ENCODE results near the gene PHF2.

The PHF2 gene

GRCh38 chr9:93617273-93617672, 40.9 kb downstream of the PHF2 start:
- Histone ChIP-seq H3K9me3 (replicated peaks; ENCODE audit: insufficient read depth, low read length) (no peaks in the 10 kb centered on the region), H3K79me2 (ENCODE audit: low read length) (peaks cover 23% of the 10 kb centered on the region; the same call in 1 of the 2 replicates), H3K9ac (ENCODE audit: low read length) (no peak overlapping the region), H3K27me3 (replicated peaks; ENCODE audit: insufficient read depth, low read length) (no peaks in the 10 kb centered on the region), H3K4me1 (ENCODE audit: low read length) (no peaks in the 10 kb centered on the region), H3K27ac (ENCODE audit: low read length) (no peak overlapping the region), H3K4me2 (ENCODE audit: low read depth, low read length) (no peak overlapping the region), H3F3A (ENCODE audit: insufficient read depth, low read length) (no peaks in the 10 kb centered on the region), H3K36me3 (replicated peaks; ENCODE audit: insufficient read depth, low read length) (no peaks in the 10 kb centered on the region), H4K20me1 (ENCODE audit: insufficient read depth, low read length) (no peaks in the 10 kb centered on the region), H3K9me2 (replicated peaks; ENCODE audit: insufficient read depth, low read length) (no peaks in the 10 kb centered on the region), H3K4me3 (ENCODE audit: low read length) (no peak overlapping the region), H2AFZ (ENCODE audit: low read length) (no peak overlapping the region)
- no peak for DNase-seq
- TF ChIP-seq EZH2 (optimal IDR thresholded peaks at IDR 0.05; ENCODE audit: low read depth, low read length) (no peak), CTCF (IDR thresholded peaks at IDR 0.05; ENCODE audit: low read length) (no peak), EZH2phosphoT487 (IDR thresholded peaks at IDR 0.05; ENCODE audit: low read length) (no peak)

DNA sequence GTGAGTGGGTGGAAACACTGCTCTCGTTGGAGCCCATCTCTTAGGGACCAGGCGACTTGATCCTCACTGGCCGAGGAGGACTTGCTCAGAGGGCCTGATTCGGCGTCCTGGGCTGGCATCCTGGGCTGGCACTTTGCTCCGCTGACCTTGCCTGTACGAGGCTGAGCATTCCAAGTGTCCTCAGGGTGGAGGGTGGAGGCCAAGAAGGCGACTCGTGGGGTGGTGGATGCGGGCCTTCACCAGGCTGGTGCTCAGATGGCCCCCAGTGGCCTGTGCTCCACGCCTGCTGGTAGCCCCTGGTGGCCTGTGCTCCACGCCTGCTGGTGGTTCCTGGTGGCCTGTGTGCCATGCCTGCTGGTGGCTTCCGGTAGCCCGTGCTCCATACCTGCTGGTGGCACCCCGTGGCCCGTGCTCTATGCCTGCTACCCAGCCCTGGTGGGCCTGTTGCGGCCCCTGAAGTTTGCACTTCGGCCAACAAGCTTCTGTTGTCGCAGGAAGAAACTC, 42.9 kb downstream of the PHF2 start:
- no peak overlapping the region for H3K4me3 ChIP-seq (ENCODE audit: low read length)
- peaks cover 27% of the 10 kb centered on the region; the same call in 1 of the 2 replicates for H3K79me2 ChIP-seq (ENCODE audit: low read length)
- H4K20me1 ChIP-seq (ENCODE audit: insufficient read depth, low read length), result no peaks in the 10 kb centered on the region
- TF ChIP-seq CTCF (IDR thresholded peaks at IDR 0.05; ENCODE audit: low read length) (no peak), EZH2 (optimal IDR thresholded peaks at IDR 0.05; ENCODE audit: low read depth, low read length) (no peak), EZH2phosphoT487 (IDR thresholded peaks at IDR 0.05; ENCODE audit: low read length) (no peak)
- DNase-seq, result no peak
- H3K9me3 ChIP-seq (replicated peaks; ENCODE audit: insufficient read depth, low read length), result no peaks in the 10 kb centered on the region
- H3K9me2 ChIP-seq (replicated peaks; ENCODE audit: insufficient read depth, low read length), result no peaks in the 10 kb centered on the region
- no peak overlapping the region for H2AFZ ChIP-seq (ENCODE audit: low read length)
- H3K36me3 ChIP-seq (replicated peaks; ENCODE audit: insufficient read depth, low read length), result no peaks in the 10 kb centered on the region
- no peak overlapping the region for H3K27ac ChIP-seq (ENCODE audit: low read length)
- no peak overlapping the region for H3K4me2 ChIP-seq (ENCODE audit: low read depth, low read length)
- H3K4me1 ChIP-seq (ENCODE audit: low read length), result no peaks in the 10 kb centered on the region
- no peaks in the 10 kb centered on the region for H3F3A ChIP-seq (ENCODE audit: insufficient read depth, low read length)
- no peak overlapping the region for H3K9ac ChIP-seq (ENCODE audit: low read length)
- H3K27me3 ChIP-seq (replicated peaks; ENCODE audit: insufficient read depth, low read length), result no peaks in the 10 kb centered on the region

DNA sequence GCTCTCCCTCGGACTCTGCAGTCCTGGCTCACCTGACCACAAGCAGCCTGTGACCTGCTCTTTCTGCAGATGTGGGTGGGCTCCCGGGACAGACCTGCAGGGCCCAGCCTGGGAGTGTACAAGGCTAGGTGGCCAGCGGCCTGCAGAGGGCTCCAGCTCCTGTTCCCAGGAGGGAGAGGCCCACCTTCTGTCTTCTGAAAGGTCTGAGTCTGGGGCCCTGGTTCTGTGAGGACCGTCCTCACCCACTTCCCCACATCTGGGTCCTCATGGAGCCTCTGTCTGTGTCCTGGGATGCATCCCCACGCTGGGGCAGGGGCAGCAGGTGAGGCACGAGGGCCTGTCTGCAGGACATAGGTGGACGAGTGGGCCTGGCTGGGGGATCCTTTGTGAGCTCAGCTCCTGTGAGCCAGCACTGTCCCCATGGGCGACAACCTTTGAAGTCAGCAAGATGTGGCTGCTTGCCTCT, 43.7 kb downstream of the PHF2 start:
- TF ChIP-seq EZH2phosphoT487 (IDR thresholded peaks at IDR 0.05; ENCODE audit: low read length), result no peak
- no peak for TF ChIP-seq EZH2 (optimal IDR thresholded peaks at IDR 0.05; ENCODE audit: low read depth, low read length)
- TF ChIP-seq CTCF (IDR thresholded peaks at IDR 0.05; ENCODE audit: low read length), result no peak
- Histone ChIP-seq H3K9me2 (replicated peaks; ENCODE audit: insufficient read depth, low read length) (no peaks in the 10 kb centered on the region), H3K4me2 (ENCODE audit: low read depth, low read length) (no peak overlapping the region), H2AFZ (ENCODE audit: low read length) (no peak overlapping the region), H3K79me2 (ENCODE audit: low read length) (peaks cover 24% of the 10 kb centered on the region; the same call in 1 of the 2 replicates), H3K36me3 (replicated peaks; ENCODE audit: insufficient read depth, low read length) (no peaks in the 10 kb centered on the region), H3K4me1 (ENCODE audit: low read length) (no peaks in the 10 kb centered on the region), H3K9me3 (replicated peaks; ENCODE audit: insufficient read depth, low read length) (no peaks in the 10 kb centered on the region), H3K4me3 (ENCODE audit: low read length) (no peak overlapping the region), H3K27ac (ENCODE audit: low read length) (no peak overlapping the region), H4K20me1 (ENCODE audit: insufficient read depth, low read length) (no peaks in the 10 kb centered on the region), H3K27me3 (replicated peaks; ENCODE audit: insufficient read depth, low read length) (no peaks in the 10 kb centered on the region), H3F3A (ENCODE audit: insufficient read depth, low read length) (no peaks in the 10 kb centered on the region), H3K9ac (ENCODE audit: low read length) (no peak overlapping the region)
- no peak for DNase-seq
